ENCODE results near the gene MAP3K3. TPM values are rescaled to one million over a fixed set of nuclear protein-coding genes. Genes with fewer than 3 reads are reported as not detected.

MAP3K3 gene
- total RNA-seq, 1 donor from 2014 or later, result 75.6 TPM

DNA sequence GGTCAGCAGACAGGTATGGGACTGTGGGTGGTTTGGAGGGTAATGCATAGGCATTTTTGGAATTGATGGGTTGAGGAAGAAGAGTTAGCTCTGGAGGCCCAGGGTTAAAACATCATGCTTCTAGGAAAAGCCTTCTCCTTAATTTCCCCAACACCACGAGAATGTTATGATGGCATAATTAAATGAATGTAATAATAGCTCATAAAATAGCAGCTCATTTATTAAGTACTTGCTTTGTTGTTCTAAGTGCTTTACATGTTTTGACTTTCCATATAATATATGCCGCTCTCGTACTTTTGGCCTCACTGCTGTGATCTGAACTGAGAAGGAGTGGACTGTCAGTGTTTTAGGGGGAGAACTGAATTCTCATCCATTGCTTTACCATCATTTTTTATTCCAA is 63.4 kb downstream of the MAP3K3 start:
- no peak overlapping the region for H3K4me3 ChIP-seq
- peaks cover 5 to 9% of the 10 kb centered on the region in 2 donors for H3K4me1 ChIP-seq
- TF ChIP-seq, protein P1, sequence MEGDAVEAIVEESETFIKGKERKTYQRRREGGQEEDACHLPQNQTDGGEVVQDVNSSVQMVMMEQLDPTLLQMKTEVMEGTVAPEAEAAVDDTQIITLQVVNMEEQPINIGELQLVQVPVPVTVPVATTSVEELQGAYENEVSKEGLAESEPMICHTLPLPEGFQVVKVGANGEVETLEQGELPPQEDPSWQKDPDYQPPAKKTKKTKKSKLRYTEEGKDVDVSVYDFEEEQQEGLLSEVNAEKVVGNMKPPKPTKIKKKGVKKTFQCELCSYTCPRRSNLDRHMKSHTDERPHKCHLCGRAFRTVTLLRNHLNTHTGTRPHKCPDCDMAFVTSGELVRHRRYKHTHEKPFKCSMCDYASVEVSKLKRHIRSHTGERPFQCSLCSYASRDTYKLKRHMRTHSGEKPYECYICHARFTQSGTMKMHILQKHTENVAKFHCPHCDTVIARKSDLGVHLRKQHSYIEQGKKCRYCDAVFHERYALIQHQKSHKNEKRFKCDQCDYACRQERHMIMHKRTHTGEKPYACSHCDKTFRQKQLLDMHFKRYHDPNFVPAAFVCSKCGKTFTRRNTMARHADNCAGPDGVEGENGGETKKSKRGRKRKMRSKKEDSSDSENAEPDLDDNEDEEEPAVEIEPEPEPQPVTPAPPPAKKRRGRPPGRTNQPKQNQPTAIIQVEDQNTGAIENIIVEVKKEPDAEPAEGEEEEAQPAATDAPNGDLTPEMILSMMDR (IDR thresholded peaks at IDR 0.05), result no peak
- no peaks in the 10 kb centered on the region for H3K27me3 ChIP-seq
- no peak overlapping the region for H3K27ac ChIP-seq
- DNase-seq (ENCODE audit: low spot score in 2 of 2), result no peak
- peaks cover 43 to 55% of the 10 kb centered on the region in 2 donors for H3K36me3 ChIP-seq
- no peaks in the 10 kb centered on the region for H3K9me3 ChIP-seq
- intact Hi-C loops (cut with DNase I), result no loop called here

DNA sequence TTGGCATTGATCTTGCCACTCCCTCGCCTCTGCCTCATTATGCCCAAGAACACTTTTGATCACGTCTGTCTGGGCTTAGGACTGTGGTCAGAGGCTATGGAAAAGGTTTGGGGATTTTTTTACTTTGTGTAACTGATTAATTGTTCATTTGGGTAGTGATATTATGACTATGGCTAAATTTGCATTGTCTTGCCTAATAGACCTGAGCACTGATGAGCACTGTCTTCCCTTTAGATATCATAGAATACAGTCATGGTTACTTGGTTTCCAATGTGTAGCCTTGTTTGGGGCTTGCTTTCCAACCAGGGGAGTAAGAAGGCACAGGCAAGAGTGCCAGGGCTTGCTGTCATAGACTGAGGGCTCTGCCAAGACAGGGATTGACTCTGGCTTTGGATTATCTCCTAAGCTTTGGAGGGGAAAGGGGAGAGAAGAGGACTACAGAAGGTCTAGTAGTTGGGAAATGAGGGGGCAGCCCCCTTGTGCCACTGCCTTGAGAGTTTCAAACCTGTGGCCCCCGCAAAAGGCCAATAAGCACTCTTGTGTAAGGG is 64.0 kb downstream of the MAP3K3 start:
- H3K36me3 ChIP-seq, result peaks cover 47 to 61% of the 10 kb centered on the region in 2 donors
- H3K4me1 ChIP-seq, result peaks cover 5 to 9% of the 10 kb centered on the region in 2 donors
- H3K27ac ChIP-seq, result no peak overlapping the region
- H3K9me3 ChIP-seq, result no peaks in the 10 kb centered on the region
- DNase-seq (ENCODE audit: low spot score in 2 of 2), result no peak
- TF ChIP-seq, protein P1 (IDR thresholded peaks at IDR 0.05), result no peak
- H3K4me3 ChIP-seq, result no peak overlapping the region
- intact Hi-C loops (cut with DNase I), result no loop called here
- no peaks in the 10 kb centered on the region for H3K27me3 ChIP-seq

DNA sequence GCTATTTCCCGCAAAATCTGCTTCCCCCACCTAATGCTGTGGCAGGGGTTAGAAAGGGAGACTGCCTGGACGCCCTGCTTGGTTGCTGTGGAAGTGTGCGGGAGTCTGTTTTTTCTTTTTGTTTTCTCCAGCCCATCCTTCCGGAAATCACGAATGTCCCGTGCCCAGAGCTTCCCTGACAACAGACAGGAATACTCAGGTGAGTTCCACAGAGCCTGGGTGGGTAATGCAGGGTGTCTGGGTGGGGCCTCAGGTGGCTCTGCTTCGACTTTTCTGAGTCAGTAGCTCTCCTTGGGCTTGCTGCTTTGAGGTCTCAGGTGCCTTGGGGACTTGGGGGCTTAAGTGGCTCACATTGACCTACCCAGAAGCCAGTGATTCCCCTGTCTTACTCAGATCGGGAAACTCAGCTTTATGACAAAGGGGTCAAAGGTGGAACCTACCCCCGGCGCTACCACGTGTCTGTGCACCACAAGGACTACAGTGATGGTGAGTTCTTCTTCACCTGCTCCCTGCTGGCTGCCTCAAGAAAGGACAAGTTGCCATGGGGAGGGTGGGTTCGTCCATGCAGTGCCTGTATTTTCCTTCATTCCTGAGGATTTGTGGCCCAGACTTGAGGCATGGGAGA is 66.3 kb downstream of the MAP3K3 start:
- intact Hi-C loops (cut with DNase I), result no loop called here
- H3K4me3 ChIP-seq, result no peak overlapping the region
- DNase-seq (ENCODE audit: low spot score in 2 of 2), result no peak
- no peak overlapping the region for H3K27ac ChIP-seq
- no peaks in the 10 kb centered on the region for H3K27me3 ChIP-seq
- peaks cover 55 to 77% of the 10 kb centered on the region in 2 donors for H3K36me3 ChIP-seq
- H3K9me3 ChIP-seq, result no peaks in the 10 kb centered on the region
- H3K4me1 ChIP-seq, result peaks cover 5 to 9% of the 10 kb centered on the region in 2 donors
- TF ChIP-seq, protein P1 (IDR thresholded peaks at IDR 0.05), result no peak

DNA sequence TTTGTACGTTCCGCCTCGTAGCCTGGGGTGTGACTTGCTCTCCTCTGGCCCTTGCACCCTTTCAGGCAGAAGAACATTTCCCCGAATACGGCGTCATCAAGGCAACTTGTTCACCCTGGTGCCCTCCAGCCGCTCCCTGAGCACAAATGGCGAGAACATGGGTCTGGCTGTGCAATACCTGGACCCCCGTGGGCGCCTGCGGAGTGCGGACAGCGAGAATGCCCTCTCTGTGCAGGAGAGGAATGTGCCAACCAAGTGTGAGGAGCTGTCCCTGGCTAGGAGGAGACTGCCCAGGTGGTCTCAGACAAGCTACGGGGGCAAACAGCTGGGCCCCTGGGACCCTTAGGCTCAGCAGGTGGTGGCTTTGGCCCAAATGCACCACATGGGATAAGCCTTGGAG is 67.3 kb downstream of the MAP3K3 start:
- no peak for DNase-seq (ENCODE audit: low spot score in 2 of 2)
- no peaks in the 10 kb centered on the region for H3K27me3 ChIP-seq
- peaks cover 60 to 77% of the 10 kb centered on the region in 2 donors for H3K36me3 ChIP-seq
- TF ChIP-seq, protein P1 (IDR thresholded peaks at IDR 0.05), result no peak
- intact Hi-C loops (cut with DNase I), result no loop called here
- H3K4me1 ChIP-seq, result peaks cover 5 to 9% of the 10 kb centered on the region in 2 donors
- H3K27ac ChIP-seq, result no peak overlapping the region
- H3K4me3 ChIP-seq, result no peak overlapping the region
- no peaks in the 10 kb centered on the region for H3K9me3 ChIP-seq

DNA sequence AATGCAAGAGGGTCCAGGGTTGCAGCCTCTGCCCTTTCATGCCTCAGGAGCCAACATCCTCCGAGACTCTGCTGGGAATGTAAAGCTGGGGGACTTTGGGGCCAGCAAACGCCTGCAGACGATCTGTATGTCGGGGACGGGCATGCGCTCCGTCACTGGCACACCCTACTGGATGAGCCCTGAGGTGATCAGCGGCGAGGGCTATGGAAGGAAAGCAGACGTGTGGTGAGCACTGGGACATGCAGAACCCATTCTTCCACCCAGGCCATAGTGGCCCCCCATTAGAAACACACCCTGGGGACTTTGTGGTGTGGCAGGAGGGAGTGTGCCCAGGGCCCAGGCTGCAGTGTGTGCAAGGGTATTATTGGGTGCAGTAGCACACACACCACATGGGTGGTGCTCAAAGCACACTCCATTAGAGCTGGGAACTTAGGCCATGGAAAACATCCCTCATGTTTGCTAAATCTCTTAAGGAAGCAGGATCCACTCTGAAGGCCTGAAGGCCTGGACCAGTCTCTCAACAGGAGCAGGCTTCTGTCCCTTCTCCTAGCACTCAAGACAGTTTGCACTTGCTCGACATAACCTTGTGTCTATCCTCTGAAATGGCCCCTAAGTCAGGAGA is 70.1 kb downstream of the MAP3K3 start:
- intact Hi-C loops (cut with DNase I), result no loop called here
- no peak for DNase-seq (ENCODE audit: low spot score in 2 of 2)
- no peaks in the 10 kb centered on the region for H3K9me3 ChIP-seq
- TF ChIP-seq, protein P1 (IDR thresholded peaks at IDR 0.05), result no peak
- no peak overlapping the region for H3K27ac ChIP-seq
- no peak overlapping the region for H3K4me3 ChIP-seq
- no peaks in the 10 kb centered on the region for H3K27me3 ChIP-seq
- H3K36me3 ChIP-seq, result peaks cover 66 to 68% of the 10 kb centered on the region in 2 donors
- no peaks in the 10 kb centered on the region for H3K4me1 ChIP-seq

Measured in ascending aorta (tissue), 2 donors.